GM12878 (cell line): ENCODE data around the gene ABCC9. TPM values are rescaled to one million over a fixed set of nuclear protein-coding genes. Genes with fewer than 3 reads are reported as not detected.

Source experiments
- ATAC-seq: fragments of 200-7000 bp; cut with Tn5 transposase; 3 replicates; pipeline ENCODE4 v1.9.1; 2020; ENCODE audit warnings: mild to moderate bottlenecking, moderate library complexity
- BruUV-seq: library from RNA; stranded (reverse); fragments of 400-500 nt; replicated peaks from 2 replicates; lab custom pipeline; 2021; lab: Mats Ljungman, UMichigan
- CTCF ChIA-PET: fragments of 300-600 bp; sonication (Branson Sonifier 250); formaldehyde crosslinking; extraction: SDS; loops from one replicate; lab custom pipeline; 2021; ENCODE audit warnings: inconsistent platforms; lab: Yijun Ruan, JAX
- POLR2A ChIA-PET: fragments of 350-600 bp; formaldehyde crosslinking; extraction: SDS; loops from one replicate; lab custom pipeline; 2021; ENCODE audit warnings: inconsistent platforms; lab: Charles Lee
- RAD21 ChIA-PET: fragments of 300-600 bp; sonication (Branson Sonifier 250); formaldehyde crosslinking; loops from one replicate; lab custom pipeline; 2023; ENCODE audit warnings: antibody characterized with exemption; ENCODE audit not compliant: unreplicated experiment; lab: Charles Lee
- SMC1A ChIA-PET: fragments of 300-600 bp; sonication (Branson Sonifier 250); formaldehyde crosslinking; loops from one replicate; lab custom pipeline; 2023; ENCODE audit not compliant: unreplicated experiment, uncharacterized antibody; lab: Charles Lee
- DNase-seq: peaks from one replicate; pipeline ENCODE4 v3.0.0-alpha.2; 2011; ENCODE audit warnings: low read depth, low spot score
- FAIRE-seq: peaks from 3 replicates; lab custom pipeline; 2011; peaks lifted over from hg19 to GRCh38; lab: Jason Lieb, UNC
- H2AFZ ChIP-seq: 2 replicates; pipeline ENCODE4 v1.6.0; 2011; ENCODE audit warnings: low read depth, low read length, control low read depth; ENCODE audit not compliant: control insufficient read depth
- H3K27ac ChIP-seq: 2 replicates; pipeline ENCODE4 v1.5.1; 2011; ENCODE audit warnings: control low read depth; ENCODE audit not compliant: control insufficient read depth, insufficient read depth
- H3K27me3 ChIP-seq, 2 experiments: replicated peaks in 1 of 2; 2 replicates each; pipeline versions ENCODE4 v1.6.0 to v1.6.1; 2011; ENCODE audit warnings: low read length in 1 of 2; ENCODE audit not compliant: control insufficient read depth in 2 of 2, insufficient read depth in 2 of 2
- H3K36me3 ChIP-seq, 2 experiments: 2 replicates each; pipeline ENCODE4 v1.5.1; 2011; ENCODE audit warnings: low read length in 1 of 2; ENCODE audit not compliant: control insufficient read depth in 2 of 2, insufficient read depth in 2 of 2
- H3K4me1 ChIP-seq: 2 replicates; pipeline ENCODE4 v1.6.1; 2011; ENCODE audit warnings: mild to moderate bottlenecking, low read length, moderate library complexity, mixed read lengths; ENCODE audit not compliant: control insufficient read depth, insufficient read depth
- H3K4me2 ChIP-seq: 2 replicates; pipeline ENCODE4 v1.6.0; 2011; ENCODE audit warnings: control low read depth; ENCODE audit not compliant: control insufficient read depth, insufficient read depth
- H3K4me3 ChIP-seq: fragments of 200-600 bp; sonication (generic); 2 replicates; pipeline ENCODE4 v1.5.1; 2016
- H3K79me2 ChIP-seq: 2 replicates; pipeline ENCODE4 v1.6.0; 2011; ENCODE audit warnings: low read length; ENCODE audit not compliant: control insufficient read depth, insufficient read depth
- H3K9ac ChIP-seq: 2 replicates; pipeline ENCODE4 v1.8.0; 2011; ENCODE audit warnings: low read length, control low read depth, mixed read lengths; ENCODE audit not compliant: control insufficient read depth, insufficient read depth
- H3K9me3 ChIP-seq: replicated peaks from 3 replicates; pipeline ENCODE4 v1.5.1; 2011; ENCODE audit warnings: mild to moderate bottlenecking, low read length; ENCODE audit not compliant: control insufficient read depth, insufficient read depth
- H4K20me1 ChIP-seq: 2 replicates; pipeline ENCODE4 v1.6.0; 2011; ENCODE audit not compliant: control insufficient read depth, insufficient read depth
- ATF7 ChIP-seq: fragments of 450-650 bp; IDR thresholded peaks from 2 replicates; pipeline ENCODE4 v1.6.1; 2016; ENCODE audit warnings: low read depth, mild to moderate bottlenecking
- CHD2 ChIP-seq: IDR thresholded peaks from 2 replicates; pipeline ENCODE4 v1.6.1; 2011; ENCODE audit warnings: low read depth, low read length, improper control_type of control experiment, borderline replicate concordance
- EP300 ChIP-seq, 2 experiments: fragments of 150-350 bp in 1 of 2; IDR thresholded peaks; 2 replicates each; pipeline ENCODE4 v1.6.1; 2011 to 2012; ENCODE audit warnings: low read depth in 2 of 2, low read length in 2 of 2, borderline replicate concordance in 1 of 2, improper control_type of control experiment in 1 of 2, inconsistent platforms in 1 of 2; ENCODE audit not compliant: control insufficient read depth in 1 of 2
- KDM1A ChIP-seq: fragments of 200-600 bp; sonication (generic); IDR thresholded peaks from 2 replicates; pipeline ENCODE4 v1.6.1; 2016; ENCODE audit warnings: borderline replicate concordance
- MYC ChIP-seq: IDR thresholded peaks from 2 replicates; pipeline ENCODE4 v1.6.1; 2011; ENCODE audit warnings: mild to moderate bottlenecking, low read length, moderate library complexity, inconsistent platforms; ENCODE audit not compliant: insufficient read depth, insufficient replicate concordance, insufficient read length, severe bottlenecking
- NBN ChIP-seq: fragments of 450-650 bp; IDR thresholded peaks from 2 replicates; pipeline ENCODE4 v1.6.1; 2016
- NFXL1 ChIP-seq: fragments of 450-650 bp; IDR thresholded peaks from 2 replicates; pipeline ENCODE4 v1.6.1; 2017; ENCODE audit warnings: antibody characterized with exemption, mild to moderate bottlenecking, borderline replicate concordance
- NFYB ChIP-seq: IDR thresholded peaks from 2 replicates; pipeline ENCODE4 v1.6.1; 2011; ENCODE audit warnings: low read depth, mild to moderate bottlenecking, low read length, improper control_type of control experiment, moderate library complexity; ENCODE audit not compliant: insufficient read depth
- NR2C1 ChIP-seq: fragments of 450-650 bp; IDR thresholded peaks from 2 replicates; pipeline ENCODE4 v1.6.1; 2017; ENCODE audit warnings: antibody characterized with exemption, mild to moderate bottlenecking, moderate library complexity
- NR2C2 ChIP-seq: IDR thresholded peaks from 2 replicates; pipeline ENCODE4 v1.6.1; 2011; ENCODE audit warnings: borderline replicate concordance, low read depth; ENCODE audit not compliant: control insufficient read depth, insufficient read length
- RBBP5 ChIP-seq: fragments of 200-600 bp; sonication (generic); conservative IDR thresholded peaks from 2 replicates; pipeline ENCODE4 v1.6.1; 2016
- RFX5 ChIP-seq: IDR thresholded peaks from 2 replicates; pipeline ENCODE4 v1.6.1; 2011; ENCODE audit warnings: low read depth, low read length, improper control_type of control experiment
- SMAD5 ChIP-seq: IDR thresholded peaks from 2 replicates; pipeline ENCODE4 v1.6.1; 2016; ENCODE audit warnings: antibody characterized with exemption, low read depth
- STAT1 ChIP-seq: fragments of 450-650 bp; conservative IDR thresholded peaks from 2 replicates; pipeline ENCODE4 v1.6.1; 2014; ENCODE audit warnings: antibody characterized with exemption, mild to moderate bottlenecking
- ZBED1 ChIP-seq: IDR thresholded peaks from 2 replicates; pipeline ENCODE4 v1.6.1; 2016; ENCODE audit warnings: borderline replicate concordance
- ZNF274 ChIP-seq: IDR thresholded peaks from one replicate; pipeline ENCODE4 v1.8.0; 2011; ENCODE audit not compliant: insufficient read length, insufficient read depth
- ZZZ3 ChIP-seq: IDR thresholded peaks from 2 replicates; pipeline ENCODE4 v1.6.1; 2011; ENCODE audit warnings: low read depth; ENCODE audit not compliant: control insufficient read depth, insufficient read length
- WGBS: methylation state at CpG from one replicate; pipeline ENCODE4 v1.1.6; 2016; ENCODE audit warnings: low lambda C conversion rate; ENCODE audit not compliant: insufficient replicate concordance, insufficient coverage; ENCODE audit errors: missing lambda C conversion rate; 5-methylcytosine and 5-hydroxymethylcytosine counted together
- in situ Hi-C: fragments of 300-500 bp; cut with MboI; formaldehyde crosslinking; loops from 9 replicates; pipeline ENCODE4 v1.14.3; 2018; ENCODE audit warnings: mixed read lengths
- intact Hi-C: fragments of 100-400 bp; cut with micrococcal nuclease; formaldehyde crosslinking; loops from one replicate; pipeline ENCODE4 v1.14.2; 2022; ENCODE audit not compliant: unreplicated experiment
- polyA plus RNA-seq, 11 experiments: library from polyadenylated mRNA; depleted of rRNA in 4 of 11; unstranded in 6 of 11; stranded (reverse) in 5 of 11; fragments of >200 nt; fragmentation: Nextera tagmentation in 4 of 11; fragmentation: Illumina TruSeq in 1 of 11; extraction: Ambion mirVana in 4 of 11; extraction: Trizol in 1 of 11; gene quantifications; 1 replicate in 1 of 11; 2 replicates in 10 of 11; pipeline versions ENCODE4 v1.2.1 to v1.2.3, GENCODE V29; 2011 to 2016; ENCODE audit warnings: inconsistent platforms in 2 of 11, missing spikeins in 2 of 11, low read depth in 1 of 11
- total RNA-seq, 4 experiments: library from RNA; depleted of rRNA in 3 of 4; stranded (reverse); fragments of >200 nt in 3 of 4; fragmentation: Illumina TruSeq in 1 of 4; extraction: Trizol in 1 of 4; gene quantifications; 2 replicates each; pipeline versions ENCODE4 v1.2.1 to v1.2.3, GENCODE V29; 2013 to 2021
- TF ChIP-seq, protein P1 (sequence below): fragments of 450-650 bp; IDR thresholded peaks from 2 replicates; pipeline ENCODE4 v1.6.1; 2016; ENCODE audit warnings: mild to moderate bottlenecking, moderate library complexity, borderline replicate concordance
- TF ChIP-seq, protein P2 (sequence below): IDR thresholded peaks from 2 replicates; pipeline ENCODE4 v1.6.1; 2011; ENCODE audit warnings: mild to moderate bottlenecking, low read depth, low read length, moderate library complexity; ENCODE audit not compliant: insufficient replicate concordance

The ABCC9 gene
- total and polyA plus RNA-seq, 10 of the 15 experiments (the other 5 are each of a cell fraction or from before 2014, with no cell fraction given) = under 0.01 to 0.10 (median 0.04) TPM; not detected in 2

DNA sequence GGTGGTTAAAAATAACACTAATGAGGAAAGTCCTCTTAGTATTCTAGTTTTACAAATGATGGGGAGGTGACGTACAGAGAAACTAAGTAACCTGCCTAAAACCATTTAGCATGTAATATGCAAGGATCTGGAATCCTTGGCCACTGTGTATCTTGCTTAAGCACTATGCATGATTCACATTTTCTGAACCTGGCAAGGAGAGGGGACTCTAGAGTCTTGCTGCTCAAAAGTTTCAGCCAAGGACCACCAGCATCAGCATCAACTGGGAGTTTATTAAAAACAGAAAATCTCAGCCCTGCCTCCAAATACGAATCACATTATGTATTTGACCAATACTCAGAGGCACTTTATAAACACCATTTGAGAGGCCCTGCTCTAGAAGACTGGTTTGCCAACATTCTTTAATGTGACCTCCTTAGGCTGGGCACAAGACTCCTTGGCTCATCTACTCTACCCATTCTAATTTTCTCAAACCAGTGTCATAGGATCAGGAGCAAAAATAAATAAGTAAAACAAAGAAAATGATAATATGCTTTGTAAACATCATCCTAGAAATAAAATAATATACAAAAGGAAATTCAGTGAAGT, 52.9 kb downstream of the ABCC9 start (continued):
- TF ChIP-seq, protein P1, sequence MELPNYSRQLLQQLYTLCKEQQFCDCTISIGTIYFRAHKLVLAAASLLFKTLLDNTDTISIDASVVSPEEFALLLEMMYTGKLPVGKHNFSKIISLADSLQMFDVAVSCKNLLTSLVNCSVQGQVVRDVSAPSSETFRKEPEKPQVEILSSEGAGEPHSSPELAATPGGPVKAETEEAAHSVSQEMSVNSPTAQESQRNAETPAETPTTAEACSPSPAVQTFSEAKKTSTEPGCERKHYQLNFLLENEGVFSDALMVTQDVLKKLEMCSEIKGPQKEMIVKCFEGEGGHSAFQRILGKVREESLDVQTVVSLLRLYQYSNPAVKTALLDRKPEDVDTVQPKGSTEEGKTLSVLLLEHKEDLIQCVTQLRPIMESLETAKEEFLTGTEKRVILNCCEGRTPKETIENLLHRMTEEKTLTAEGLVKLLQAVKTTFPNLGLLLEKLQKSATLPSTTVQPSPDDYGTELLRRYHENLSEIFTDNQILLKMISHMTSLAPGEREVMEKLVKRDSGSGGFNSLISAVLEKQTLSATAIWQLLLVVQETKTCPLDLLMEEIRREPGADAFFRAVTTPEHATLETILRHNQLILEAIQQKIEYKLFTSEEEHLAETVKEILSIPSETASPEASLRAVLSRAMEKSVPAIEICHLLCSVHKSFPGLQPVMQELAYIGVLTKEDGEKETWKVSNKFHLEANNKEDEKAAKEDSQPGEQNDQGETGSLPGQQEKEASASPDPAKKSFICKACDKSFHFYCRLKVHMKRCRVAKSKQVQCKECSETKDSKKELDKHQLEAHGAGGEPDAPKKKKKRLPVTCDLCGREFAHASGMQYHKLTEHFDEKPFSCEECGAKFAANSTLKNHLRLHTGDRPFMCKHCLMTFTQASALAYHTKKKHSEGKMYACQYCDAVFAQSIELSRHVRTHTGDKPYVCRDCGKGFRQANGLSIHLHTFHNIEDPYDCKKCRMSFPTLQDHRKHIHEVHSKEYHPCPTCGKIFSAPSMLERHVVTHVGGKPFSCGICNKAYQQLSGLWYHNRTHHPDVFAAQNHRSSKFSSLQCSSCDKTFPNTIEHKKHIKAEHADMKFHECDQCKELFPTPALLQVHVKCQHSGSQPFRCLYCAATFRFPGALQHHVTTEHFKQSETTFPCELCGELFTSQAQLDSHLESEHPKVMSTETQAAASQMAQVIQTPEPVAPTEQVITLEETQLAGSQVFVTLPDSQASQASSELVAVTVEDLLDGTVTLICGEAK = no peak
- TF ChIP-seq NR2C1 (no peak), RFX5 (no peak)

DNA sequence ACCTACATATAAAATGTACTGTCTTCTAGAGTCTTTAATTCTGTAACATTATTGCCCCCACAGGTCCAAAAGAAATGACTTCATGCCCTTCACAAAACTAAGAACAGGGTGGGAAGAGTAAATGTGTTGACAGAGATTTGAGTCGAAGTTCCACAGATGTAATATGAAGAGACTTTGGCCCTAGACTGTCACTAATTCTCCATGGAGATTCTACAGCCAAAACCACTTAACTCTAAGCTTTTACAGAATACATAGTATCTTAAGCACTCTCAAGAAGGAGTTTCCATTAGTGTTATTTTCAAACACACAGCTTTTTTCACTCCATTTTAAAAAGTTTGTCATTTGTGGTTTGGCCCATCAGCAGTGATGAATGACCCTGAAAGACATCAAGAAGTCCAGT, 56.3 kb downstream of the ABCC9 start:
- H3K9me3 ChIP-seq = no peaks in the 10 kb centered on the region
- H3K79me2 ChIP-seq = no peaks in the 10 kb centered on the region
- H3K4me3 ChIP-seq = no peak overlapping the region
- H3K4me2 ChIP-seq = no peak overlapping the region
- H3K27me3 ChIP-seq = no peaks in the 10 kb centered on the region
- SMC1A ChIA-PET = no interaction called here
- ATAC-seq (no peak), FAIRE-seq (no peak), DNase-seq (no peak)
- no peaks in the 10 kb centered on the region for H3K4me1 ChIP-seq
- CTCF ChIA-PET = no interaction called here
- no peaks in the 10 kb centered on the region for H3K36me3 ChIP-seq
- H4K20me1 ChIP-seq = no peaks in the 10 kb centered on the region
- WGBS = 0% methylated on average over 1 of the region's 1 CpG
- BruUV-seq = no TSS peak
- POLR2A ChIA-PET = no interaction called here
- H3K27ac ChIP-seq = no peak overlapping the region
- H3K9ac ChIP-seq = no peak overlapping the region
- intact Hi-C loops = no loop called here
- H2AFZ ChIP-seq = no peak overlapping the region
- RAD21 ChIA-PET = no interaction called here
- in situ Hi-C loops = no loop called here
- TF ChIP-seq ZNF274 (no peak), RBBP5 (no peak), NFYB (no peak), NR2C2 (no peak), ZZZ3 (no peak), NFXL1 (no peak), ATF7 (no peak), SMAD5 (no peak), CHD2 (no peak), NBN (no peak), KDM1A (no peak), STAT1 (no peak), ZBED1 (no peak), MYC (no peak), NR2C1 (no peak), EP300 (IDR thresholded peaks at IDR 0.05; ENCODE audit: borderline replicate concordance in 1 of 2, control insufficient read depth in 1 of 2, low read depth in 2 of 2, low read length in 2 of 2) (no peak)
- TF ChIP-seq, protein P2, sequence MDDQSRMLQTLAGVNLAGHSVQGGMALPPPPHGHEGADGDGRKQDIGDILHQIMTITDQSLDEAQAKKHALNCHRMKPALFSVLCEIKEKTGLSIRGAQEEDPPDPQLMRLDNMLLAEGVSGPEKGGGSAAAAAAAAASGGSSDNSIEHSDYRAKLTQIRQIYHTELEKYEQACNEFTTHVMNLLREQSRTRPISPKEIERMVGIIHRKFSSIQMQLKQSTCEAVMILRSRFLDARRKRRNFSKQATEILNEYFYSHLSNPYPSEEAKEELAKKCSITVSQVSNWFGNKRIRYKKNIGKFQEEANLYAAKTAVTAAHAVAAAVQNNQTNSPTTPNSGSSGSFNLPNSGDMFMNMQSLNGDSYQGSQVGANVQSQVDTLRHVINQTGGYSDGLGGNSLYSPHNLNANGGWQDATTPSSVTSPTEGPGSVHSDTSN = no peak
